Thyroid gland (tissue), 4 donors: ENCODE data around the gene TMEM94. TPM values are rescaled to one million over a fixed set of nuclear protein-coding genes. Genes with fewer than 3 reads are reported as not detected.

Experiments
- DNase-seq, 2 donors: peaks; one replicate each; pipeline ENCODE4 v3.0.0-alpha.2; 2019
- H3K27ac ChIP-seq, 3 donors: fragments of 200-600 bp; sonication (generic); 1 replicate in 2 of 3; 2 replicates in 1 of 3; pipeline ENCODE4 v1.5.1; 2016 to 2019; ENCODE audit warnings: mild to moderate bottlenecking in 1 of 3, moderate library complexity in 1 of 3
- H3K27me3 ChIP-seq: fragments of 200-600 bp; sonication (generic); one replicate; pipeline ENCODE4 v1.5.1; 2019
- H3K36me3 ChIP-seq, 2 donors: fragments of 200-600 bp; sonication (generic); one replicate each; pipeline ENCODE4 v1.5.1; 2016 to 2019
- H3K4me1 ChIP-seq, 2 donors: fragments of 200-600 bp; sonication (generic); one replicate each; pipeline ENCODE4 v1.5.1; 2017 to 2019
- H3K4me3 ChIP-seq, 3 donors: fragments of 200-600 bp; sonication (generic); replicated peaks in 1 of 3; 1 replicate in 2 of 3; 2 replicates in 1 of 3; pipeline ENCODE4 v1.5.1; 2016; ENCODE audit warnings: mild to moderate bottlenecking in 1 of 3
- H3K9me3 ChIP-seq: fragments of 200-600 bp; sonication (generic); one replicate; pipeline ENCODE4 v1.5.1; 2017
- CTCF ChIP-seq, 6 experiments: fragments of 200-600 bp in 3 of 6; fragments of 450-650 bp in 3 of 6; sonication (generic) in 3 of 6; IDR thresholded peaks; one replicate each; pipeline ENCODE4 v1.5.1; 2016 to 2019; ENCODE audit warnings: antibody characterized with exemption in 6 of 6, mild to moderate bottlenecking in 2 of 6, inconsistent platforms in 1 of 6, moderate library complexity in 1 of 6
- POLR2A ChIP-seq, 2 donors: fragments of 450-650 bp; IDR thresholded peaks; one replicate each; pipeline ENCODE4 v1.6.1; 2017; ENCODE audit warnings: antibody characterized with exemption in 2 of 2, mild to moderate bottlenecking in 2 of 2, moderate library complexity in 1 of 2
- WGBS, 2 donors: methylation state at CpG; one replicate each; pipeline ENCODE4 v1.1.5; 2017; 5-methylcytosine and 5-hydroxymethylcytosine counted together
- intact Hi-C: fragments of 100-400 bp; cut with DNase I; formaldehyde crosslinking; loops from one replicate; pipeline ENCODE4 v1.15.1; 2023
- total RNA-seq, 4 donors: library from RNA; depleted of rRNA; stranded (reverse); fragments of >200 nt; gene quantifications; one replicate each; pipeline ENCODE4 v1.2.3, GENCODE V29; 2016

TMEM94 gene
- total RNA-seq, 4 donors from 2014 or later = 52.1 to 116 (median 92.7) TPM

- no peak overlapping the region for H3K4me3 ChIP-seq
- intact Hi-C loops = no loop called here
- H3K27me3 ChIP-seq = no peaks in the 10 kb centered on the region
- H3K27ac ChIP-seq = peak overlapping the region in 2 of 3 donors; percentile 70 to 87
- H3K36me3 ChIP-seq = peaks cover 11 to 12% of the 10 kb centered on the region in 2 donors
- WGBS, 2 donors = 82 to 90% methylated on average over 4 of the region's 4 CpGs
- H3K9me3 ChIP-seq = no peaks in the 10 kb centered on the region
- no peak for TF ChIP-seq CTCF (IDR thresholded peaks at IDR 0.05)
- peaks cover 39 to 43% of the 10 kb centered on the region in 2 donors for H3K4me1 ChIP-seq
- DNase-seq = no peak
These were observed 54.8 kb downstream of the TMEM94 start for GRCh38 chr17:75511270-75511609.

- H3K27me3 ChIP-seq = no peaks in the 10 kb centered on the region
- peaks cover 39 to 43% of the 10 kb centered on the region in 2 donors for H3K4me1 ChIP-seq
- peak; percentile 76 to 78 for DNase-seq
- H3K4me3 ChIP-seq = peak overlapping the region in 1 of 3 donors; percentile 14
- no peaks in the 10 kb centered on the region for H3K9me3 ChIP-seq
- H3K36me3 ChIP-seq = peaks cover 6 to 10% of the 10 kb centered on the region in 2 donors
- intact Hi-C loops = no loop called here
- peak overlapping the region; percentile 16 to 87 (median 70) for H3K27ac ChIP-seq
- WGBS, 2 donors = 59 to 69% methylated on average over 9 to 11 of the region's 13 CpGs
- no peak for TF ChIP-seq CTCF (IDR thresholded peaks at IDR 0.05)
- no peak for TF ChIP-seq POLR2A (IDR thresholded peaks at IDR 0.05)
These were observed 55.5 kb downstream of the TMEM94 start for GRCh38 chr17:75511610-75512575.

- intact Hi-C loops = no loop called here
- peak overlapping the region in 2 of 3 donors; percentile 85 to 87 for H3K27ac ChIP-seq
- H3K4me1 ChIP-seq = peaks cover 46 to 53% of the 10 kb centered on the region in 2 donors
- TF ChIP-seq CTCF (IDR thresholded peaks at IDR 0.05) (no peak), POLR2A (IDR thresholded peaks at IDR 0.05) (no peak)
- H3K9me3 ChIP-seq = no peaks in the 10 kb centered on the region
- peaks cover 0 to 4% of the 10 kb centered on the region in 2 donors for H3K36me3 ChIP-seq
- DNase-seq = no peak
- peak overlapping the region in 1 of 3 donors; percentile 98 for H3K4me3 ChIP-seq
- H3K27me3 ChIP-seq = no peaks in the 10 kb centered on the region
- 73 to 77% methylated on average over 10 of the region's 10 CpGs for WGBS, 2 donors
These were observed 56.6 kb downstream of the TMEM94 start for GRCh38 chr17:75512926-75513640.

- Histone ChIP-seq H3K27me3 (no peaks in the 10 kb centered on the region), H3K36me3 (peaks cover 0 to 4% of the 10 kb centered on the region in 2 donors), H3K4me3 (peak overlapping the region in 1 of 3 donors; percentile 98), H3K9me3 (no peaks in the 10 kb centered on the region), H3K27ac (peak overlapping the region; percentile 40 to 87 (median 85)), H3K4me1 (peaks cover 46 to 50% of the 10 kb centered on the region in 2 donors)
- intact Hi-C loops = no loop called here
- WGBS, 2 donors = 77 to 92% methylated on average over 7 to 15 of the region's 17 CpGs
- no peak for DNase-seq
- TF ChIP-seq CTCF (IDR thresholded peaks at IDR 0.05) (no peak), POLR2A (IDR thresholded peaks at IDR 0.05) (no peak)
These were observed 57.2 kb downstream of the TMEM94 start for GRCh38 chr17:75513641-75514000.
